Muscle layer of colon (tissue), 2 donors: ENCODE results near the gene SEMA4F.

ENCODE experiments used
- H3K27ac ChIP-seq: one replicate; pipeline ENCODE4 v1.7.0; 2013; ENCODE audit warnings: low read depth, mild to moderate bottlenecking, low read length, moderate library complexity
- H3K27me3 ChIP-seq, 2 donors: one replicate each; pipeline ENCODE4 v1.7.0; 2013; ENCODE audit warnings: low read length in 2 of 2, mild to moderate bottlenecking in 2 of 2; ENCODE audit not compliant: insufficient read depth in 2 of 2, control insufficient read depth in 1 of 2
- H3K36me3 ChIP-seq: one replicate; pipeline ENCODE4 v1.7.0; 2013; ENCODE audit warnings: mild to moderate bottlenecking, low read length; ENCODE audit not compliant: insufficient read depth
- H3K4me1 ChIP-seq: one replicate; pipeline ENCODE4 v1.7.0; 2013; ENCODE audit warnings: mild to moderate bottlenecking, low read length; ENCODE audit not compliant: insufficient read depth
- H3K4me3 ChIP-seq, 2 donors: one replicate each; pipeline ENCODE4 v1.7.0; 2013; ENCODE audit warnings: low read length in 2 of 2, low read depth in 1 of 2, mild to moderate bottlenecking in 1 of 2, moderate library complexity in 1 of 2
- H3K9ac ChIP-seq: one replicate; pipeline ENCODE4 v1.7.0; 2013; ENCODE audit warnings: low read length
- H3K9me3 ChIP-seq: one replicate; pipeline ENCODE4 v1.7.0; 2013; ENCODE audit warnings: mild to moderate bottlenecking, low read length
- donor health status: abdominal sarcoma.
- donor health status: Adenocarcinoma of cecum.

The SEMA4F gene

GRCh38 chr2:74730530-74730929 lies 76.5 kb downstream of the SEMA4F start:
- Histone ChIP-seq H3K36me3 (no peaks in the 10 kb centered on the region), H3K27ac (no peak overlapping the region), H3K9ac (no peak overlapping the region), H3K4me1 (no peaks in the 10 kb centered on the region), H3K4me3 (no peak overlapping the region), H3K27me3 (no peaks in the 10 kb centered on the region), H3K9me3 (no peaks in the 10 kb centered on the region)
